GM21825 (cell line): ENCODE results near the gene SARS2.

Source experiments
- ATAC-seq: cut with Tn5 transposase; IDR thresholded peaks from one replicate; pipeline ENCODE4 v1.9.1; 2021; ENCODE audit warnings: mild to moderate bottlenecking, moderate library complexity; ENCODE audit not compliant: unreplicated experiment

Gene SARS2

GRCh38 chr19:38869160-38869835 is 61.3 kb downstream of the SARS2 start:
- ATAC-seq, result no peak

- ATAC-seq, result no peak
These were observed 62.0 kb downstream of the SARS2 start for GRCh38 chr19:38868551-38868950.

GRCh38 chr19:38867171-38867780 is 63.3 kb downstream of the SARS2 start:
- no peak for ATAC-seq
